HG02938 (cell line): ENCODE results near the gene CEACAM19.
"Not testable (repeated sequence)": the region's sequence is repeated elsewhere in the genome, so short reads cannot be mapped to it uniquely, and the experiment has no call there.

ENCODE experiments used
- ATAC-seq: cut with Tn5 transposase; IDR thresholded peaks from one replicate; pipeline ENCODE4 v1.9.1; 2021; ENCODE audit warnings: mild to moderate bottlenecking, moderate library complexity; ENCODE audit not compliant: unreplicated experiment

CEACAM19 gene

DNA sequence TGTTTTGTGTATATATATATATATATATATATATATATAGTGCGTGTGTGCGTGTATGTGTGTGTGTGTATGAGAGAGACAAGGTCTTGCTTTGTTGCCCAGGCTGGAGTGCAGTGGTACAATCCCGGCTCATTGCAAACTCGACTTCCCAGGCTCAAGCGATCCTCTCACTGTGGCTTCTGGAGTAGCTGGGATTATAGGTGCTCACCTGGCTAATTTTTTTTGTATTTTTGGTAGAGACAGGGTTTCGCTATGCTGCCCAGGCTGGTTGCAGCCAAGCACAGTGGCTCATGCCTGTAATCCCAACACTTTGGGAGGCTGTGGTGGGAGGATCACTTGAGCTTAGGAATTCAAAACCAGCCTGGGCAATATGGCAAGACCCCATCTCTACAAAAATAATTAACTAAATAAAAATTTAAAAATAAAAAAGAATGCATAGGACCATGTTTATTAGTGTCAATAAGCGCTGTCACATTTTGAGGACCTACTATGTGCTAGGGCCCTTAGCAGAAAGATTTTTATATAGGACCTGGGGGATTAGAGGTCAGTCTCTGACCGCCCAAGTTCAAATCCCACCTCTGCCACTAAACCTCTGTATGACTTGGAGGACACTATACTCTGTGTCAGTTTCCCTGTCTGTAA is 25.8 kb upstream of the CEACAM19 start:
- no peak for ATAC-seq

DNA sequence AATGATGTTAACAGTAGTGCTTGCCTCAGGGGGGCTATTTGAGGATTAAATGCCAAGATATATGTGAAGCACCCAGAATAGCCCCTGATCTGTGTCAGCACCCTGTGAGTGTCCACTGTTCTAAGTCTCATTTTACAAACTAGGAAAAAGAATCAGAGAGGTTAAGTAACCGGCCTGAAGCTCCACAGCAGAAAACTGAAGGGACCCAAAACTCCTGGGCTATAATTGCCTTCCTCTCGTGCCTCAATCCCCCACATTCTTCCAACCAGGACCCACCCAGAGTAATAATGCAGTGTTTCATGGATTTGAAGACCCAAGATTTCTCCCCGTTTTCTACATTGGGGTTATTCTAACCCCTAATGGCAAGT is 25.2 kb upstream of the CEACAM19 start:
- no peak for ATAC-seq

DNA sequence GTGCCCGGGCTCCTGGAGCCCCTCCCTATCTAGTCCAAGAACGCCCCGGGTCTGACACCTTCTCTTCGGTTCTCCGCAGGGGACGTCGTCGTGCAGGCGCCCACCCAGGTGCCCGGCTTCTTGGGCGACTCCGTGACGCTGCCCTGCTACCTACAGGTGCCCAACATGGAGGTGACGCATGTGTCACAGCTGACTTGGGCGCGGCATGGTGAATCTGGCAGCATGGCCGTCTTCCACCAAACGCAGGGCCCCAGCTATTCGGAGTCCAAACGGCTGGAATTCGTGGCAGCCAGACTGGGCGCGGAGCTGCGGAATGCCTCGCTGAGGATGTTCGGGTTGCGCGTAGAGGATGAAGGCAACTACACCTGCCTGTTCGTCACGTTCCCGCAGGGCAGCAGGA is 24.1 kb upstream of the CEACAM19 start:
- no peak for ATAC-seq

DNA sequence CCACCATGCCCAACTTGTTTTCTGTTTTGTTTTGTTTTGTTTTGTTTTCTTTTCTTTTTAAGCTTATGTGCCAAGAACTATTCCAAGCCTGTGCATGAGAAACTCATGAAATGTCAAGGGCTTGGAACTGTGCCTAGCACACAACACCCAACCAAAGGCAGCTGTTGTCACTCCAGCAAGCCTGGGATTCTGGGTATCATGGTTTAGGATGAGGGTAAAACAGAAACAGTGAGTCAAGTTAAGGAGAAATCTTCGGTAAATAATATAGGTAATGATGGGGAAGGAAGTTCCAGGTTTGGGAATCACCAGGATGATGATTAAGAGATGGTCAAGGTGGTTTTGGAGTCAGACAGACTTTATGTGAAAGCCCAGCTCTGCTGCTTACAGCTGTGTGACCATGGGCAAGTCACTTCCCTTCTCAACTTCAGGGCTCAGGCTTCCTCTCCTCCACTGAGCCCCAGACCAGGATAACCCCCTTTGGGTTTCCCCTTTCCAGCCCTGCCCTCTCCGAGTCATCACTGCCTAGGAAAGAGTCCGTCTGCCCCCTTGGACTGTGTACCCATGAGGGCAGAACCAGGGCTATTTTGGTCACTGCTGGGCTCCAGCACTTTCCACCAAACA is 22.5 kb upstream of the CEACAM19 start:
- ATAC-seq: no peak

DNA sequence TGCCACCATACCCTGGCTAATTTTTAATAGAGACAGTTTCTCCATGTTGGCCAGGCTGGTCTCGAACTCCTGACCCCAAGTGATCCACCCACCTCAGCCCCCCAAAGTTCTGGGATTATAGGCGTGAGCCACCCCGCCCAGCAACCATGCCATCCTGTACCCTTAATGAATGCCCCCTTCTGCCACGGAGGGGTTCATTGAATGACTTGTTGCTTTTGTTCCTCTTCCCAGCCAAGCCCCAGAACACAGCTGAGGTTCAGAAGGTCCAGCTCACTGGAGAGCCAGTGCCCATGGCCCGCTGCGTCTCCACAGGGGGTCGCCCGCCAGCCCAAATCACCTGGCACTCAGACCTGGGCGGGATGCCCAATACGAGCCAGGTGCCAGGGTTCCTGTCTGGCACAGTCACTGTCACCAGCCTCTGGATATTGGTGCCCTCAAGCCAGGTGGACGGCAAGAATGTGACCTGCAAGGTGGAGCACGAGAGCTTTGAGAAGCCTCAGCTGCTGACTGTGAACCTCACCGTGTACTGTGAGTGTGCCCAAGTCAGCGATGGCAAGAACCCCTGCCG is 21.6 kb upstream of the CEACAM19 start:
- ATAC-seq: no peak

DNA sequence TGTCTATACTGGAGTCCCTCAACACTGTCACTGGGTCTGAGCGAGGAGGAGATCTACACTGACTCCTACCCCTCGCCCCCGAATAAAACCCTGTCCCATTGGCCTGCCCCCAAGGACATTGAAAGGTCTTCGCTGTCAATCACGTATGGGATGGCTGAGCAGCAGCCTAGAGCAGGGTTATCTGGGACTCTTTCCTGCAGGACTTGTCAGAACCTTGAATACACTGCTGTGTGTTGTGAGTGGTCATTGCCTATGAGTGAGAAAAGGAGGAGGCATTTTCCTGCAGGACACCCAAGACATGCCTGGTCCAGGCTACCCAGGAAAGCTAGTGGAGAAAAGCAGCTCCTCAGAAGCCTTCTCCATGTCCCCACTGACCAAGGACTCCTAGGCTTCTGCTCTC is 17.9 kb upstream of the CEACAM19 start:
- no peak for ATAC-seq

DNA sequence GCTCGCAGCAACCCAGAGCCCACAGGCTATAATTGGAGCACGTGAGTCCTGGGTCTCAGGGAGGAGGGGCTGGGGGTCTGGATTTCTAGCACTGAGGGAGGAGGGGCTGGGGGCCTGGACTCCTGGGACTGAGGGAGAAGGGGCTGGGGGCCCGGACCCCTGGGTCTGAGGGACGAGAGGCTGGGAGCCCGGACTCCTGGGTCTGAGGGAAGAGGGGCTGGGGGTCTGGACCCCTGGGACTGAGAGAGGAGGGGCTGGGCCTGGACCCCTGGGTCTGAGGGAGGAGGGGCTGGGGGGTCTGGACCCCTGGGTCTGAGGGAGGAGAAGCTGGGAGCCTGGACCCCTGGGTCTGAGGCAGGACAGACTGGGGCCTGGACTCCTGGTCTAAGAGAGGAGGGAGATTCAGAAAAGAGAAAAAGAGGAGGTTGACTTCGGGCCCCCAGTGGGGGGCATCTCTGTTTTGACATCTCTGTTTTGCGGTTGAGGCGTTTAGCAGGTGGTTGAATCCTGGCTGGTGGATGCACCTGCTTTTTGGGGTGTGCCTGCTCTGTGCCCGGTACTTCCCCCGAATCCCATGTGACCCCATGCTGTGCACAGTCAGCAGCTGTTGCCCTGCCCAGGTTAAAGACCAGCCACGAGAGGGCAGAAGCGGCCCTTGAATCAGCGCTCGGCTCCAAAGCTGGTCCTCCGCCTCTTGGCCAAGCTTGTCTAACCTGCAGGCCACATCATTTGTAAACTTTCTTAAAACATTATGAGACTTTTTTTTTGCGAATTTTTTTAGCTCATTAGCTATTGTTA is 17.1 kb upstream of the CEACAM19 start:
- ATAC-seq: peak; percentile 82

DNA sequence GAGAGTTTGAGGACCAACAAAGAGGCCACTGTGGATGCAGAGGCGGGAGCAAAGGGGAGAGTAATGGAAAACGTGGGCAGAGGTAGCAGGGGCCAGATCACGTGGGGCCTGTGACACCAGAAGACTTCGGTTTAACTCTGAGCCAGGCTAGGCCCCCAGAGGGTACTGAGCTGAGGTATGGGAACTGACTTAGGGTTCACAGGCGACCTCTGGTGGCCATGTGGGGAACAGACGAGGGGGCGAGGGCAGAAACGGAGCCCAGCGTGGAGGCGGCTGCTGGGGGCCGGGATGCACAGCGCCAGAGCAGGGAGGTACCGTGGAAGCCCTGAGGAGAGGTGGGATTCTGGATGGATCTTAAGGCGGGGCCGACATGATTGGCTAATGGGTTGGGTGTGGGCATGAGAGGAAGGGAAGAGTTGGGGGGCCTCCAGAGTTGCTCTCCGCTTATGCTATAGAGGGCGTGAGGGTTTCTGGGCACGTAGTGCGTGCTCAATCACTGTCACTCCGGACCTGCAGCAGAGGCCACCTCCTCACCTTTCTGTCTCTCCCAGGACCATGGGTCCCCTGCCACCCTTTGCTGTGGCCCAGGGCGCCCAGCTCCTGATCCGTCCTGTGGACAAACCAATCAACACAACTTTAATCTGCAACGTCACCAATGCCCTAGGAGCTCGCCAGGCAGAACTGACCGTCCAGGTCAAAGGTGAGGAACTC is 13.9 kb upstream of the CEACAM19 start:
- ATAC-seq: no peak

DNA sequence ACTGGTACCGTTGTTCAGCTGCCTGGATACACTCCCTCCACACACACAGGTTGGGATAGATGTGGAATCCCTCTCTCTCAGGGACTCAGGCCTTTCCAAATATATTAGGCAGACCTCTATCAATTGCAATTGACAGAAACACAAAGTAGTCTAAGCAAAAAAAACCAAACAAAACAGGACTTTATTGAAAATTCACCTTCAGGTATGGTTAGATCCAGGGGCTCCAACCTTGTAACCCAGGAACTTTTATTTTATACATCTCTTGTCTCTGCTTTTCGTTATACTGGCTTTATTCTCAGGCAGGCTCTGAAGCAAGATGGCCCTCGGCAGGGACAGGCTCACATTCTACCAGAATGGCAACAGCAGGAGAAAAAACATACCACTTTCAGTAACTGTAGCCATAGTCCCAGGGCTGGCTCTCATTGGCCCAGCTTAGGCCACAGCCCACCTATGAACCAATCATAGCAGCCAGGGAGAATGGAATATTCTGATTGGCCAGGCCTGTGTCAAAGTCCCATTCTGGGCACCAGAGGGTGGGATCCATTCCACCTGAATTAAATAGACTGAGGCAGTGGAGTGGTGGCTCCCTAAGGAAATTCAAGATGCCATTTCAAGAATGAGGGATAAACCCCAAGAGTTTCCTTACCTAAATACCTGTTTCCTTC is 13.1 kb upstream of the CEACAM19 start:
- ATAC-seq: no peak

DNA sequence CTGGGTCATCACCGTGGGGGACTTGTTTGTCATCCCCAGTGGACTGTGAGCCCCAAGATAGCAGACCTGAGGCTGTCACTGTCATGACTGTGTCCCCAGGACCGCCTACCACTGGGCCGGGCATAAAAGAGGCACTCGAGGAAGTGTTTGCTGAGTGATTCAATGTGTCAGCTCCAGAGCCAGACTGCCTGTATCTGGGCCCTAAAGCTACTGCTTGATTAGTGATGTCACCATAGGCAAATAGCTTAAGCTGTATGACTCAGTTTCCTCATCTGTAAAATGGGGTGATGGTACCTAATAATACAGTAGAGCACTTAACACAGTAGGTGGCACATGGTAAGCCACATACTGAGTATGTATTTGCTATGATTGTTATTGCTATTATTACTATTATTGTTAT is 11.2 kb upstream of the CEACAM19 start:
- no peak for ATAC-seq

DNA sequence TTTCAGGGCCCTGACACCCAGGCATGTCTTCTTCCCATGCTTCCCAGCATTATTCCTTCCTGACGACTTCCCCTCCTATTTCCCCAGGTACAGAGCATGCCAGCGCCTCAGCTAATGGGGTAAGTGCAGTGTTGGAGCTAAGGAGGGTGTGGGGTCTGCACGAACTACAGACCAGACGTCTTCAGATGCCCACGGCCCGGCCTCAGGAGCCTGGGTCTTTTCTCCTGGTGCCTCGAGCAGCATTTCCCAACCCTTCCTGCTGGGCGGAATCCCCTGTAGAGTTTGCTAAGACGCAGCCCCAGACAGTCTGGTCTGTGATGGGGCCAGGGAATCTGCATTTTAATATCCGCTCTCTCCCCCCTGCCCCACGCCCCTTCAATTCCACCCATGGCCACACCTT is 10.1 kb upstream of the CEACAM19 start:
- no peak for ATAC-seq

DNA sequence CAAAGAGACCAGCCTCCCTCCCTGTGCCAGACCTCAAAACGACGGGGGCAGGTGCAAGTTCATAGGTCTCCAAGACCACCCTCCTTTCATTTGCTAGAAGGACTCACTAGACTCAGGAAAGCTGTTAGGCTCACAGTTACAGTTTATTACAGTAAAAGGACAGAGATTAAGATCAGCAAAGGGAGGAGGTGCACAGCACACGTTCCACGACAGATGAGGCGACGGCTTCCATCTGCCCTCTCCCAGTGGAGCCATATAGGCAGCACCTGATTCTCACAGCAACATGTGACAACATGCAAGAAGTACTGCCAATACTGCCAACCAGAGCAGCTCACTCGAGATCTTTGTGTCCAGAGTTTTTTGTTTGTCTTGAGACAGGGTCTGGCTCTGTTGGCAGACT is 9.4 kb upstream of the CEACAM19 start:
- no peak for ATAC-seq

DNA sequence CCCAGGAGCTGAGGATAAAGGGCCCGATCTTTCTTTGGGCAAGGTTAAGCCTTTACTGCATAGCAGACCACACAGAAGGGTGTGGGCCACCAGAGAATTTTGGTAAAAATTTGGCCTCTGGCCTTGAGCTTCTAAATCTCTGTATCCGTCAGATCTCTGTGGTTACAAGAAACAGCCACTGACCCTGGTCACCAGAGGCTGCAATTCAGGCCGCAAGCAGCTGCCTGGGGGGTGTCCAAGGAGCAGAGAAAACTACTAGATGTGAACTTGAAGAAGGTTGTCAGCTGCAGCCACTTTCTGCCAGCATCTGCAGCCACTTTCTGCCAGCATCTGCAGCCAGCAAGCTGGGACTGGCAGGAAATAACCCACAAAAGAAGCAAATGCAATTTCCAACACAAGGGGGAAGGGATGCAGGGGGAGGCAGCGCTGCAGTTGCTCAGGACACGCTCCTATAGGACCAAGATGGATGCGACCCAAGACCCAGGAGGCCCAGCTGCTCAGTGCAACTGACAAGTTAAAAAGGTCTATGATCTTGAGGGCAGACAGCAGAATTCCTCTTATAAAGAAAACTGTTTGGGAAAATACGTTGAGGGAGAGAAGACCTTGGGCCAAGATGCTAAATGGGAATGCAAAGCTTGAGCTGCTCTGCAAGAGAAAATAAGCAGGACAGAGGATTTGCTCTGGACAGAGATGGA is 8.4 kb upstream of the CEACAM19 start:
- ATAC-seq: no peak

DNA sequence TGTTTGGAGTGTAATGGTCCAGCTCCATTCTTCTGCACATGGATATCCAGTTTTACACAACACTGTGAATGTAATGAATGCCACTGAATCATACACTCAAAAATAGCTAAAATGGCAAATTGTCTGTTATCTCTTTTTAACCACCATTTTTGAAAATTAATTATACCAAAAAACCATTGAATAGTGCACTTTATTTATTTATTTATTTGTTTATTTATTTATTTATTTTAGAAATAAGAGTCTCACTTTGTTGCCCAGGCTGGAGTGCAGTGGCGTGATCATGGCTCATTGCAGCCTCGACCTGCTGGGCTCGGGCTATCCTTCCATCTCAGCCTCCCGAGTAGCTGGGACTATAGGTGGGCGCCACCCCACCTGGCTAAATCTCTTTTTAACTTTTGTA is 7.3 kb upstream of the CEACAM19 start:
- no peak for ATAC-seq

DNA sequence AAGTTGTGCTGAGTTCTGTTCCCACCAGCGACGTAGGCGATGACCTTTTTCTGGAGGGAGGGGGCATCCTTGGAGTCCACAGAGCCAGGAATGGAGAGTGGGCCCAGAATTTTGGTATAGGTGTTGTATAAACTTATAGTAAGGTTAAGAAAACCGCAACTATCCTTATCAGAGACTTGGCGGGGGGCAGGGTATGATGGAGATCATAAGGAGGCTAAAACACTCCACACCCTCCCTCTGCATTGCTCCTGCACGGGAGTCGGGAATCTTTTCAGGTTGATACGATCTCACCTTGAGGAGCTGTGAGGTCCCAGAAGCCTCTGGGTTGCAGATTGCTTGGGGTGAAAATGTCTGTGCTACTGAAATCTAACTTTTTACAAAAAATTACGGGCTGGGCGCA is 6.3 kb upstream of the CEACAM19 start:
- ATAC-seq: no peak

DNA sequence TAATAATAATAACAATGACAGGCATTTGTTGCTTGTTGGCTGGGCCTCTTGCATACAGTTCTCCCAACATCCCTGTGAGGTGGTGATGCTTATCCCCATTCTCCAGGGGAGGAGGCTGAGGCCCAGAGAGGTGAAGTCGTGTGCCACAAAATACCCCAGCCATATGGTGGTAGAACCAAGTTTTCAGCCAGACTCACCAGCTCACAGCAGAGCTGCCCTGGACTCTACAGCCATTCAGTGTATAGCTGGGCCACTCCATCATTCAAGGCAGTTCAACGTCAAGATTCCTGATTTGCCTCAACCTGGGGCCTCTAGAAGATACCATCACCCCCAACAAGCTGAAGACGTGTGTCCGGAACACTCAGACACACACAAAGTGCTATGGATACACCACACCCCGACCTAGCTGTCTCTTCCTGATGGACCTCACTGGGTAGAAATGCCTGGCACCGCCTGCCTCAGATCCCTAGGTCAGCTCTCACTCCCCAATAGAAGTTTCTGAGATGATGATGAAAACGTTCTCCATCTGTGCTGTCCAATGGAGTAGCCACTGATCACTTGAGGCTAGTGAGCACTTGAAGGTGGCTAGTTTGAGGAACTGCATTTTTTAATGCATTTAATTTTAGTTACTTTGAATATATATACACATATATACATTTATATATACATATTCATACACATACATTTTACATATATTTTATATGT is 4.3 kb upstream of the CEACAM19 start:
- ATAC-seq: no peak

DNA sequence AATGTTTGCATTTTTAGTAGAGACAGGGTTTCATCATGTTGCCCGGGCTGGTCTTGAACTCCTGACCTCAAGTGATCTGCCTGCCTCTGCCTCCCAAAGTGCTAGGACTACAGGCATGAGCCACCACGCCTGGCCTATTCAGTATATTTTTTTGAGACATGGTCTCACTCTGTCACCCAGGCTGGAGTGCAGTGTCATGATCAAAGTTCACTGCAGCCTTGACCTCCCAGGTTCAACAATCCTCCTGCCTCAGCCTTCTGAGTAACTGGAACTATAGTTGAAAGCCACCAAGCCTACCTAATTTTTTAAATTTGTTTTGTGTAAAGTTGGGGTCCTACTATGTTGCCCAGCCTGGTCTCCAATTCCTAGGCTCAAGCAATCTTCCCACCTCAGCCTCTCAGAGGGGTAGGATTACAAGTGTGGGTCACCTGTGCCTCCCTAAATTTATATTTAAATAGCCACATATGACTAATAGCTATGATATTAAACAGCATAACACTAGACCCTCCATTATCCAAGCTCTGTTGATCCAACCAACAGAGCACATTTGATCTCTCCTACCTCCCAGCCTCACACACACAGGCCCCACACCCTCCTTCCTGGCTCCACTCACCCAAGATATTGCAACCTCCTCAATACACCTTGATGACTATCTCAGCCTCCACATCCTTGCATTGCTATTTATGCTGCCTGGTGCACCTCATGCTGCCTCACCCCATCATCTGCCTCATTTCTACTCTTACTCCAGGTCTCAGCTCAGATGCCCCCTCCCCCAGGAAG is 2.1 kb upstream of the CEACAM19 start:
- ATAC-seq: no peak

DNA sequence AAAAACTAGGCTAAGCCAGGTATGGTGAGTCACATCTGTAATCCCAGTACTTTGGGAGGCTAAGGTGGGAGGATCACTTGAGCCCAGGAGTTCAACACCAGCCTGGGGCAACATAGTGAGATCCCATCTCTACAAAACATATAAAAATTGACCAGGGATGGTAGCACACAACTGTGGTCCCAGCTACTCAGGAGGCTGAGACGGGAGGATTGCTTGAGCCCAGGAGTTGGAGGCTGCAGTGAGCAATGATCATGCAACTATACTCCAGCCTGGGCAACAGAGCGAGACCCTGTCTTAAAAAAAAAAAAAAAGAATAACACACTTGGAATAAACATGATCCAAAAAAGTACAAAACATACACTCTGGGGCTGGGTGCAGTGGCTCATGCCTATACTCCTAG is 1.3 kb upstream of the CEACAM19 start:
- ATAC-seq: not testable (repeated sequence)

DNA sequence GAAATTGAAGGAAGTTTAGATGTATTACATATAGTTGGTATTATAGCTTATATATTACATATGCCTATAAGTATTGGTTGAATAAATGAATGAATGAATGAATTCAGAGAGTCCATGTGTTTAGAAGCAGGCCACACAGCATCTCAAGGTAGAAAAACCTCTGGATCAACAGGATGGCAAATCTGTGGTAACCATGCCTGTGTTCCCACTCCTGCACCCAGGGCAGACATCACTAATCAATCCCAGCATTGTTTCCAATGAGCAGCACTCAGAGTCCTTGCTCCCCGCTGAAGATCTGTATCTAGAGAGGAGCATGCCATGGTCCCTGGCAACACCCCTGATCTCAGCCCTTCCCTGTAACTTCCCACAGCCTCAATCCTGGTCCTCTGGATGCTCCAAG is 944 bp downstream of the CEACAM19 start:
- ATAC-seq: no peak
